Ishikawa (cell line): ENCODE measurements around the gene CERT1.

Experiments
- RAD21 ChIP-seq: IDR thresholded peaks from 2 replicates; pipeline ENCODE4 v1.6.1; 2012; ENCODE audit warnings: low read depth
- TAF1 ChIP-seq: IDR thresholded peaks from 2 replicates; pipeline ENCODE4 v1.6.1; 2012; ENCODE audit warnings: low read depth, mild to moderate bottlenecking
- ZBTB7A ChIP-seq: IDR thresholded peaks from 2 replicates; pipeline ENCODE4 v1.6.1; 2012; ENCODE audit warnings: low read depth

- TF ChIP-seq ZBTB7A (no peak), TAF1 (no peak), RAD21 (no peak)
Measured at GRCh38 chr5:75471193-75471592, 40.2 kb downstream of the CERT1 start.
